Renal pelvis (tissue), 4 donors: ENCODE measurements around the gene SDK1. TPM values are rescaled to one million over a fixed set of nuclear protein-coding genes. Genes with fewer than 3 reads are reported as not detected.
"Not testable (repeated sequence)": the region's sequence is repeated elsewhere in the genome, so short reads cannot be mapped to it uniquely, and the experiment has no call there.

Experiments used
- DNase-seq: peaks from one replicate; pipeline ENCODE4 v3.0.0-alpha.2; 2013
- polyA plus RNA-seq, 3 donors: library from polyadenylated mRNA; unstranded; fragments of 120-200 nt; gene quantifications; one replicate each; pipeline ENCODE4 v1.2.1, GENCODE V29; 2013; ENCODE audit not compliant: insufficient read length in 3 of 3

Gene SDK1
- polyA plus RNA-seq, 3 donors: 7.5 to 8.9 (median 8.4) TPM

DNA sequence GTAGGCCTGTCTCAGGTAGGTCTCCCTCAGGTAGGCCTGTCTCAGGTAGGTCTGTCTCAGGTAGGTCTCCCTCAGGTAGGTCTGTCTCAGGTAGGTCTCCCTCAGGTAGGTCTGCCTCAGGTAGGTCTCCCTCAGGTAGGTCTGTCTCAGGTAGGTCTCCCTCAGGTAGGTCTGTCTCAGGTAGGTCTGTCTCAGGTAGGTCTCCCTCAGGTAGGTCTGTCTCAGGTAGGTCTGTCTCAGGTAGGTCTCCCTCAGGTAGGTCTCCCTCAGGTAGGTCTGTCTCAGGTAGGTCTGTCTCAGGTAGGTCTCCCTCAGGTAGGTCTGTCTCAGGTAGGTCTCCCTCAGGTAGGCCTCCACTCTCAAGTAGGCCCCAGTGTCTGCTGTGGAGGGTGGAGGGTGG is 281.1 kb downstream of the SDK1 start:
- DNase-seq: not testable (repeated sequence)

DNA sequence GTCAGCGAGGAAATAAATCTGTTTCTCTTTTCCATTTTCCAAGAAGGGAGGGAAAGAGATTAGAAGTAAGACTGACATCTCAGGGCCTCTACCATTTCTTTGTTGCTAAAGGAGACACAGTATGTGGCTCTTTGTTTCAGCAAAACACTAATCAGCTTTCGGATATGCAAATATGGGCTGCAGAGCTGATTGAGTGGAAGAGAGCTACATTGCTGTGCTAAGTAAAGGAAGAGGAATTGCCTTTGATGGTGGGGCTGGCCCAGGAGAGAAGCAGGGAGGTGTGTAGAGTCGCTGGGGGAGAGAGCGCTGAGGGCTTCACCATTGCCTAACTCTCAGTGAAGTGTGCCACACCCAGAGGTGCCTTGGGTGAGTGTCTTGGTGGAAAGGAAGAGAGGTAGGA is 284.8 kb downstream of the SDK1 start:
- DNase-seq: no peak

DNA sequence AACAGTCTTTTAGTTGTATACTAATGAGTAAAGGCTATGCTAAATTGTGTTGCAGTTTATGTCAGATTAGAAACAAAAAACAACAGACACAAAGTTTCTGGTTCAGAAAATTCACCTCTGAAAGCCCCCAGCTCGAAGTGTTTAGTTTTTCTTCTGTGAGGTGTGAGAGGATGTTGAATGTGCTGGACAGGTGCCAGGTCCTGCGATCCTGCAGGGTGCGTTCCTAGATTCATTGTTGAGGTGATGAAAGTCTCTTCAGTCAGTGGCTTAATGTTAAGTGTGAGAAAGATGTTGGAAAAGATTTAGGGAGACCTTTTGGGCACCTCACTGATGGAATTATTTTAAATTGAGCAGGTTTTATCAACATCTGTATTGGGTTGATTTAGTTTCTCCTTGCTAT is 287.3 kb downstream of the SDK1 start:
- DNase-seq: no peak

DNA sequence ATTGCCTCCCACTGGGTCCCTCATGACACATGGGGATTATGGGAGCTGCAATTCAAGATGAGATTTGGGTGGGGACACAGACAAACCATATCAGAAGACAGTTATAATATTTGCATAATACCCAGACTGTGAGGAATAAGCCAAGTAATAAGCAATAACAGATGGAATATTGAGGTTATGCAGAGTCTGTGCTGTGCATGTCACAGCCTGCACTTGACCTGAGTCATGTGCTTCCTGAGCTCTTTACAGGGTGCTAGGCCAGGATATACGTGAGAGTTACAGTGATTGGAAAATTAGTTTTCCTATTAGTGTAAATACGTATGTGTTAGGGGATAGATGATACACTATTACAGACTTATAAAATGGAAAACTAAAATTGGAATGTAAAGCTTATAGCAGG is 288.7 kb downstream of the SDK1 start:
- no peak for DNase-seq

DNA sequence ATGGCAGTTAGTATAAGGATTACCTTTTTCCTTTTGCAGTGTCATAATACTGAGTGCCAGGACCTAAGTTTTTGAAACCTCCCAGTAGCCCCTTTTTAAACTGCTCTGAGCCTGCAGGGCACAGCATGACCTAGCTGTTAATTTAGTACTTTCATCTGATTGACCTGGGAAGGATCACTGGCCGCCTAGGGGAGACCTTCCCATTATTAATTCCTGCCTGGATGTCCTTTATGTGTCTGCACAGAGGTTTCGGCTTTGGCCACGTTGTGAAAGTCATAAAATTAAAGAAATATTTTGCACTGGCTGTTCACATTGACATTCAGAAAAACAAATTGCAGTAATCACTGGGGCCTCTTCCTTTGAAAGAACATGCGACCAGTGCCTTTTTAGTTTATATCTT is 290.2 kb downstream of the SDK1 start:
- DNase-seq: no peak

DNA sequence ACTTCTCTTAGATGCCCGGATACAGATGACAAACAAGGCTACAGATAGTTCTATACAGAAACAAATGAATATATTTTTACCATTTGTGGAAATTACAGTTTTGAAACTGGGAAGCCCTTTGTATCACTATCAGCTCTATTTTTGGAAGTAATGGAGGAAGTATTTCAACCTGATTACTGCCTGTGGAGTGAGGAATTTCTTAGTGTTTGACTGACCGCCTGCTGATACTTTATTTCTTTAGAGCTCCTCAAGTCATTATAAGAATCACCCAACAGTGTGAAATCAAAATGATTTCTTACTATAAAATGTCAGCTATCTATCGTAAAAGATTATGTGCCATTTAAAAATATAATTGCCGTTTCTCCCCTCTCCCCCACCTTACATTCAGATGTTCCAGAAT is 290.9 kb downstream of the SDK1 start:
- no peak for DNase-seq

DNA sequence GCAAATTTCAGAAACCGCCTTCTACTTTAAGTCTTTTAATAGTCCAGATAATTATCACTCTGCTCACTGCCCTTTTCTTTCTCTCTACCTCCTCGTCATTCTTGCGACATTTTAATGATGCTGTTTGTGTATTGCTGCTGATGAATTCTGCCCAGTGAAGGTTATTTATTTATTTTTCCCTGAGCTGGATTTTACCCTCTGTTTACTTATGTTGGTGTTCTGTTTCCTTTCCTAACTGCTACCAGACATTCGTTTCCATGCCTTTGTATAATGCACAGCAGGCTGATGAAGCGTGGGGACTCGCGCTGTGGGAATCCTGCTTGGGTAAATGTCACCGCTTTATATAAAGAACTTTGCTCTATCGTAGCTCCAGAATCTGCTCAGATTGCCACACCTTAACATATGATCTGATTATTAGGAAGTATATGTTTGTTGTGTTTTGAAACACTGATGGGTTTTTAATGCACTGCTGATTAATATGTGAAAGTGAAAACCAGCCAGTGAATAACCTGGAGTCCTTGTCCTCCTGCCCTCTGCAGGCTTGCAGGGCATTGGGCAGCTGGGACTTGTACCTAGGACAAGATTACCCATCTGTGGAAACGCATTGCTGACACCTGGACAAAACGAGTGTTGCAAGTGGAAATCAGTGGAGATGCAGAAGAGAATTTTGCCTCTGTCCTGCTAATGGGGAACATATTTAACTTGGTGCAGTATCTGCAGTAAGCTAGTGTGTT is 291.5 kb downstream of the SDK1 start:
- no peak for DNase-seq

DNA sequence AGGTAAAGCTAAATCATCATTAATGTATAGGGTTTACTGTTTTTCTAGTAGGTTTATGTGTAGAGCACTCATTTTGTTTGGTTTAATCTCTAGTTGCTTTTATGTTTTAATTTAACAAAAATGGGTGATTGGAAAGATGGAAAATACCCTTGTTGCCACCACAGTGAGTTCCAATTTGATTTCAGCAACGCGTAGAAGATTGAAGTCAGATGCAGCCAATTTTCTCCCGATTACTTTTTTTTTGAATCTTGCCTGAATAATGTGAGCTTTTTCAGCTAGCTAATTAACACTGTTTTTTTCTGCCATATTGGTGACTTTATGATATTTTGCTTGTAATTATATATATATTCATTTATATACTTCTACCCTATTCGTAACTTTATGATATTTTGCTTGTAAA is 293.8 kb downstream of the SDK1 start:
- DNase-seq: no peak

DNA sequence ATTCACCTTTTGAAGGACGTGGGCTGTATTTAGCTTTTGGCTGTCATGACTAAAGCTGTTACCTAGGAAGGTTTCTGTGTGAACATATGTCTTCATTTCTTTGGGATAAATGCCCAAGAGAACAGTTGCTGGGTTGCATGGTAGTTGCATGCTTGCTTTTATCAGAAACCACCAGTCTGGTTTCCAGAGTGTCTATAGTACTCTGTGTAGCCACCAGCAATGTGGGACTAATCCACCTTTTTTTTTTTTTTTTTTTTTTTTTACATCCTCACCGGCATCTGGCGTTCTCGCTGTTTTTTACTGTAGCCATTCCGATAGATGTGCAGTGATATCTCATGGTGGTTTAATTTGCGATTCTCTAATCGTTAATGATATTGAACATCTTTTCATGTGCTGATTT is 297.8 kb downstream of the SDK1 start:
- DNase-seq: no peak

DNA sequence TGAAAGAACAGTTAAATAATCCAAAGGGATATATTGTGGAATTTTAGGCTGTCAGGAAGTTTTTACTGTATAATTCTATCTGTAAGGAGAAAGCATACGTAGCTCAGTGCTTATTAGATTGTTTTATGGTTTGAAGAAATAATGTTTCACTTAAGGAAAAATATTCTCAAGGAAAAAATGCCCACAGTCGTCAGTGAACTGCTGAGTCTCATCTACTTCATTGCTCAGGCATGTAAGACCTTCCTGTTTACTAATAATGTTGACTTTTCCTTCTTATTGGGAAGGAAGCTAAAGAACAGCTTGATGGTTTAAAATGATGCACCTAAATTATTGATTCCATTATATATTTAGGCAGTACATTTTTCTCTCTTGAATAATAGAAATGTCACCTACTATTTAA is 304.2 kb downstream of the SDK1 start:
- DNase-seq: no peak

DNA sequence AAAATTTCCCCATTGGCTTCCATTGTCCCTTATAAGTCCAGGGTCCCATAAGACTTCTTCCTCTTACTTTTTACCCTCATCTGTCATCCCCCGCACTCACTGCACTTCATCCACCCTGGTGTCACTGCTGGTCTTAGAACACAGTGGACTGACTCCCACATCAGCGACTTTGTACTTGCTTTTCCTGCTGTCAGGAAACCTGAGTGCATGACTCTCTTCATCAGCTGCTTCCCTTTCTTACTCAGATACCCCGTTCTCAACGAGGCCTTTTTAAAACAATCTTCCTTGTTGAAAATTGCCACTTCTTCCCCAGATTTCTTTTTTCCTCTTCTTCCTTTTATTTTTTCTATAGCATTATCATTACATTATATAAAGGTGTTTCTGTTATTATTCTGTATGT is 305.4 kb downstream of the SDK1 start:
- no peak for DNase-seq

DNA sequence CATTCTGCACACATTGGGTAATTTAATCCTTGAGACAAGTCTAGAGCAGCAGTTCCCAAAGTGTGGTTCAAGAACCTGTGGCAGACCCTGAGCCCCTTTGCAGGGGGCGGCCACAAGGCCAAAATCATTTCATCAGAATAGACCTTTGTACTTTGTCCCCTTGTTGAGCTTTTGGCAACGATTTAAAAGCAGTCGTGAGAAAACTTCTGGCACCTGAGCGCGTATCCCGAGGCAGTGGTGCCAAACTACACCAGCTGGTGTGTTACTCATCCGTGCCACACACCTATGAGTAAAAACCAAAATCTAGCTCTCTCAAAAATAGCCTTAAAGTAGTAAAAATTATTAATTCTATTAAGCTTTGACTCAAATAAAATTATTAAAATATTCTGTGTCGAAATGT is 306.8 kb downstream of the SDK1 start:
- DNase-seq: no peak

DNA sequence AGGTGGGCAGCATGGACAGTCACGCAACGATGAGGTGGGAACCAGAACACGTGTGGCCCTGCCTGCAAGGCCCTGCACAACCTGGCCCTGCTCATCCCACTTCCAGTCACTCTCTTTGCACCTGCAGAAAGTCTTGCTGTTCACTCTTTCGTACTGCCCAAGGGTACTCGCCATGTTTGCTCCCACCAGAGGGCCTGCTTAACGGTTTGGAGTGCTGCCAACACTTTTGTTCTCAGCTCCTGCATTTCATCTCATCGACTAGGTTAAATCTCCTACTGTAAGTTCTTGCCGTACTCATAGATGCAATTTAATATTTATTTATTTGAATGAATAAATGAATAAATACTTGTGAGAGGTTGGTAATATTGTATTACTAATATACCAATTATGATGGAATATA is 315.3 kb downstream of the SDK1 start:
- DNase-seq: no peak

DNA sequence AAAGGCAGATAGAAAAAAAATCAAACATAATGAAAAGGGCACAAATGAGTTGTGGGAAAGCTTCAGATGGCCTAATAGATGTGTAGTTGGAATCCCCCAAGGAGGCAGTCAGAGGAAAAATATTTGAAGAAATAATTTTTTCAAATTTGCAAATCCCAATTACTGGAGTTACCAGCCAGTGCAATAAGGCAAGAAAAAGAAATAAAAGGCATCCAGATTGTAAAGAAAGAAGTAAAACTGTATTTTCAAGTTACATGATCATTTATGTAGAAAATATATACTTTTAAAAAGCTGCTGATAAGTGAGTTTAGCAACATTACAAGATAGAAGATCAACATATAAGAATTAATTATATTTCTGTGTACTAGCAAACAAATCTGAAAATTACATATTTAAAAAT is 329.0 kb downstream of the SDK1 start:
- no peak for DNase-seq

DNA sequence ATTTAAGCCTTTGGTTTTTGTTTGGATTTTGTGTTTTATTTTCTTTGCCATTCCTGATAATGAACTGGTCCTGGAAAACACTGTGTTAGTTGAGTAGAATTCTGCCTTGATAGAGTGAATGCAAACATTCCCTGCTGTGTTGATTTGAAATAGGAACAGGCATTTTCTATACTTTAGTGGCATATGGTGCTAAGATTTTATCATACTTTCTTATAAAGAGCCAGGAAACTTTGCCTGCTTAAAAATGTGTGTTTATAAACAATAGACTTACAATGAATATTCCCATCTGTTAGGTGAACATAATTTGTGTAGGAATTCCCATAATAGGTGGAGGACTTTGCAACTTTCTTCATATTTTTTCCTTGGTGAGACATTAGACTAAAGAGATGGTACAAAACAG is 333.3 kb downstream of the SDK1 start:
- DNase-seq: no peak

DNA sequence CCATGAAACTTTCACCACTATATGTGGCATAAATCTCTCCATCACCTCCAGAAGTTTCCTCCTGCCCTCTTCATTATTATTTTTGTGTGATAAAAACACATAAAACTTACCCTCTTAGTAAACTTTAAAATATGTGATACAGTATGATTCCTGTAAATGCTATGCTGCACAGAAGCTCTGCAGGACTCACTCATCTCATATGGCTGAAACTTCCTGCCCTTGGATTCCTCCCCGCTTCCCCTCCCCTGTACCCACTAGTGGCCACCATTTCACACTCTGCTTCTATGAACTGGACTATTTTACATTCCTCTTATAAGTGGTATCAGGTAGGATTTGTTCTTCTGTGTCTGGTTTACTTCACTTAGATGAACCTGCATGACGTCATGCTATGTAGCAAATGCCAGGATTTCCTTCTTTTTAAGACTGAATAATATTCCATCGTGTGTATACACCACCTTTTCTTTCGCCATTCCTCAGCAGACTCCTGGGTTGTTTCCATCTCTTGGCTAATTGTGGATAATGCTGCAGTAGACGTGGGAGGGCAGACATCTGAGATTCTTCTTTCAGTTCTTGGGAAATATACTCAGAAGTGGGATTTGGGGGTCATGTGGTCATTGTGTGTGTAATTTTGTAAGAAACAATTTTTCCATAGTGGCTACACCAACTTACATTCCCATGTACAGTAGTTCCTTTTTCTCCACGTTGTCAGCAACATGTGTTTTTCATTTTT is 335.2 kb downstream of the SDK1 start:
- no peak for DNase-seq

DNA sequence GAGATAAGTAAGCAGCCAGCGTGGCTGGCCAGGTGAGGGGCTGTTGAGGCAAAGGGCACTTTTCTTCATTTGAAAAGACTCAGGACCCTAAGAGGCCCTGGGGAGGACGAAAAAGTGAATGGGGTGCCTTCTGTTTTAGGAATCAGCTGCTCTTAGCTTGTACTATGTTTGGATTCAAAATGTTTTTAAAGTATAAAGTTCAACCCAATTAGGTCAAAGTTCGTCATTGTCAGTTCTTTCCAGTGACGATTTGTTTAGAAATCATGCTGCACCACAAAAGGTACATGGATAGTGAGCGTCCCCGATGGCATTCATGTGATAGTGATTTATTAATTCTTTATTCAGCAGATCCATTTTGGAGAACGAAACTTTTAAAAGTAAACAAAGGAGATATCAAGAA is 338.2 kb downstream of the SDK1 start:
- DNase-seq: no peak

DNA sequence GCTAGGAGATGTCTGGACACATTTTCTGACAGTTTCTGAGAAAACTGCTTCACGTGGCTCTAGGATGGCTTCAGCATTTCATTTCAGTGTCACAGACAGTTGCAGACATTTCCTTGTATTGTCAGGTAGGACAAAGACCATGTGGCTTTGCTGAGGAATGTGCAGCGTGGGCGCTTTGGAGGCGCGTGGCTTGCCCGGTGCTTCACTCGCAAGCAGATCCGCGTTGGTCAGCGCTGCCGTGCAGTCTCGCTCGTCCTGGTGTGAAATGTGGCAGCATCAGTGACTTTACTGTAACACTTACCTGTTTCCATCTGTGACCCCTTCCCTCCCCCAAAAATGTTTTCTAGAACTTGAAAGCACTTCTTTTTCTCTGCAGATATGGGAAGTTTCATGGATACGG is 340.5 kb downstream of the SDK1 start:
- DNase-seq: no peak

DNA sequence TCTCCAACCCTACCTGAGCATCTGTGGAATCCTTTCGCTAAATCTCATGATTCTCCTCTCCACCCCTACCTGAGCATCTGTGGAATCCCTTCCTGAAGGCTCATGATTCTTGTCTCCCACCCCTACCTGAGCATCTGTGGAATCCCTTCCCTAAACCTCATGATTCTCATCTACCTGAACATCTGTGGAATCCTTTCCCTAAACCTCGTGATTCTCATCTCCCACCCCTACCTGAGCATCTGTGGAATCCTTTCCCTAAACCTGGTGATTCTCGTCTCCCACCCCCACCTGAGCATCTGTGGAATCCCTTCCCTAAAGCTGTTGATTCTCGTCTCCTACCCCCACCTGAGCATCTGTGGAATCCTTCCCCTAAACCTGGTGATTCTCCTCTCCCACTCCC is 342.0 kb downstream of the SDK1 start:
- no peak for DNase-seq

DNA sequence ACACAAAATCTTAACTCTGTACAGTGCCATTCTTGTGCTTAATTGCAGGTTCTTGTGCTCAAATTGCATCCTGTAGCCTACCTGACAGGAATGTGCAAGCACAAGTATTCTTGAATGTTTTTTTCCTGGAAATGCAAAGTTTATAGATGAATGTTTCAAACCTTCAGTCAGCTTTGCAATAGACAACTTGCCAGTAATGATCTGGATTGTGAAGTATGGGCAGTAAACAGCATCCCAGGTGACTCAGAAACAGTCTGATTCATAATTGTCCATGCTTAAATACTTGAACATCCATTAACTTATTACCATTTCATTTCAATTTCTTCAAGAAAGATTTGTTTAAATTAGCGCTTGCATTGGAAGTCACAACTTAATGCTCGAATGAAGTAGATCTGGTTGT is 347.2 kb downstream of the SDK1 start:
- no peak for DNase-seq

DNA sequence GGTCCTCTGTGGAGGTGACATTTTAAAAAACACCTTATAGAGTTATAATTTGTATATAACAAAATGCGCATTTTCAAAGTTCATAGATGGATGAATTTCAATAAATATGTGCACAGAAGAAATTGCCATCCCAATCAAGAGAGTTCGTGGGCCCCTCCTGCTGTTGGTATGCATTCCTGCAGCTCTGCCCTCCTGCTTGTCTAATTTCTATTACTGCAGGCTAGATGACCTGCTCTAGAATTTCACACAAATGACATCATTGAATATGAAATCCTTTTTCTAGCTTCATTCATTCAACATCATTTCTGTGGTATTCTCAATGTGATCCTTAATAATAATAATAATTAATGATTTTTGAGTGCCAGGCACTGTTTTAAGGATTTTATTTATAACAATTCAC is 348.2 kb downstream of the SDK1 start:
- no peak for DNase-seq

DNA sequence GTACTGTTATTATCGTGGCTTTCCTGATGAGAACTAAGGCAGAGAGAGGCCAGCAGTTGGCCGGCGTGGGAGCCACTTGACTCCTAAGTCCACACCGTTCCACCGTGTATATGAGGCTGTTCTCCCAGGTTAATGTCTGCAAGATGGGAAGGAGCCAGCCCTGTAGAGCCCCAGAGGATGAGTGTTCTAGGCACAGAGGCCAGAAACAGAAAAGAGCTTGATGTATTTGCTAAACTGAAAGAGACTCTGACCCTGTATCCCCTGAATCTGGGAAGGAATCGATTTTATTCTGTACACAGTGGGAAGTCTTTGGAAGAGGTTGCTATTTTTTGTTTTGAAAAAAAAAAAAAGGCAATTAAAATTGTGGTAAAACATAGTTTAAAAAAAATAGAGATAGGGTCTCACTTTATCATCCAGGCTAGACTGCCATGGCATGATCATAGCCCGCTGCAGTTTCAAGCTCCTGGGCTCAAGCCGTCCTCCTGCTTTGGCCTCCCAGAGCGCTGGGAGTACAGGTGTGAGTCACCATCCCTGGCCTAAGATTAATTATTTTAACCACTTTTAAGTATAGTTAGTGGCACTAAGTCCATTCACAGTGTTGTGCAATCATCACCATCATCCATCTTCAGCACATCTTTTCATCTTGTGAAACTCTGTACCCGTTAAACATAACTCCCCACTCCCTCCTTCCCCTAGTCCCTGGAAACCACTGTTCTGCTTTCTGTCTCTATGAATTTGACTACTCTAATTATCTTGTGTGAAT is 348.8 kb downstream of the SDK1 start:
- DNase-seq: no peak

DNA sequence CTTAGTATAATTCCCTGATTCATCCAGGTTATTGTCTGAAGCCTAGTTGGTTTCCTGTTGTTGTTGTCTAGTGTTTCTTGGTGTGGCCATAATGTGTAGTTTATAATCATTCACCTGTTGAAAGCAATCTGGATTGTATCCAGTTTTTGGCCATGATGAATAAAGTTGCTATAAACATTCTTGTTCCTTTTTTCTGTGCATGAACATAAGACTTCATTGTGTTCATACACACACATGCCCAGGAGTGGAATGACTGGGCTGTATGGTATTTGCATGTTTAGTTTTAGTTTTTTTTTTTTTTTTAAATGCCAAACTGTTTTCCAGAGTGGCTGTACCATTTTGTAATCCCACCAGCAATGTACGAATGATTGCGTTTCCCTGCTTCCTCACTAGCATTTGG is 349.8 kb downstream of the SDK1 start:
- no peak for DNase-seq
